Chondrocyte (in vitro differentiated cells): Measurements from ENCODE around the gene LRRC15. TPM values are rescaled to one million over a fixed set of nuclear protein-coding genes. Genes with fewer than 3 reads are reported as not detected.

Experiments
- DNase-seq: peaks from one replicate; pipeline ENCODE4 v3.0.0; 2021; ENCODE audit warnings: mixed read lengths, low spot score
- H3K27ac Mint-ChIP-seq: one replicate; pipeline ENCODE4 v1.8.0; 2021; ENCODE audit warnings: mild to moderate bottlenecking, moderate library complexity, mixed read lengths; ENCODE audit not compliant: unreplicated experiment
- H3K27me3 Mint-ChIP-seq: 2 replicates; pipeline ENCODE4 v1.8.0; 2021; ENCODE audit warnings: low read depth, mixed read lengths
- H3K36me3 Mint-ChIP-seq: 2 replicates; pipeline ENCODE4 v1.8.0; 2021; ENCODE audit warnings: low read depth, mixed read lengths
- H3K4me1 Mint-ChIP-seq: 2 replicates; pipeline ENCODE4 v1.8.0; 2021; ENCODE audit warnings: low read depth, mild to moderate bottlenecking, mixed read lengths
- H3K4me3 Mint-ChIP-seq: one replicate; pipeline ENCODE4 v1.8.0; 2021; ENCODE audit warnings: mild to moderate bottlenecking, moderate library complexity, mixed read lengths; ENCODE audit not compliant: unreplicated experiment
- H3K9me3 Mint-ChIP-seq: 2 replicates; pipeline ENCODE4 v1.8.0; 2021; ENCODE audit warnings: low read depth, mixed read lengths
- total RNA-seq: library from RNA; stranded (reverse); gene quantifications from 3 replicates; pipeline ENCODE4 v1.2.1, GENCODE V29; 2021
- TF ChIP-seq, protein P1 (sequence below): fragments of 200-600 bp; sonication (generic); IDR thresholded peaks from 2 replicates; pipeline ENCODE4 v1.5.0; 2021; ENCODE audit warnings: antibody characterized with exemption, mild to moderate bottlenecking, moderate library complexity

The LRRC15 gene
- total RNA-seq, 1 donor from 2014 or later, result 0.22 TPM

GRCh38 chr3:194365526-194365925, 4.0 kb downstream of the LRRC15 start:
- TF ChIP-seq, protein P1, sequence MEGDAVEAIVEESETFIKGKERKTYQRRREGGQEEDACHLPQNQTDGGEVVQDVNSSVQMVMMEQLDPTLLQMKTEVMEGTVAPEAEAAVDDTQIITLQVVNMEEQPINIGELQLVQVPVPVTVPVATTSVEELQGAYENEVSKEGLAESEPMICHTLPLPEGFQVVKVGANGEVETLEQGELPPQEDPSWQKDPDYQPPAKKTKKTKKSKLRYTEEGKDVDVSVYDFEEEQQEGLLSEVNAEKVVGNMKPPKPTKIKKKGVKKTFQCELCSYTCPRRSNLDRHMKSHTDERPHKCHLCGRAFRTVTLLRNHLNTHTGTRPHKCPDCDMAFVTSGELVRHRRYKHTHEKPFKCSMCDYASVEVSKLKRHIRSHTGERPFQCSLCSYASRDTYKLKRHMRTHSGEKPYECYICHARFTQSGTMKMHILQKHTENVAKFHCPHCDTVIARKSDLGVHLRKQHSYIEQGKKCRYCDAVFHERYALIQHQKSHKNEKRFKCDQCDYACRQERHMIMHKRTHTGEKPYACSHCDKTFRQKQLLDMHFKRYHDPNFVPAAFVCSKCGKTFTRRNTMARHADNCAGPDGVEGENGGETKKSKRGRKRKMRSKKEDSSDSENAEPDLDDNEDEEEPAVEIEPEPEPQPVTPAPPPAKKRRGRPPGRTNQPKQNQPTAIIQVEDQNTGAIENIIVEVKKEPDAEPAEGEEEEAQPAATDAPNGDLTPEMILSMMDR, result no peak
- Mint-ChIP-seq H3K36me3 (no peaks in the 10 kb centered on the region), H3K27ac (no peak overlapping the region), H3K4me1 (peaks cover 37% of the 10 kb centered on the region), H3K9me3 (no peaks in the 10 kb centered on the region), H3K27me3 (peaks cover 21% of the 10 kb centered on the region), H3K4me3 (no peak overlapping the region)
- no peak for DNase-seq

DNA sequence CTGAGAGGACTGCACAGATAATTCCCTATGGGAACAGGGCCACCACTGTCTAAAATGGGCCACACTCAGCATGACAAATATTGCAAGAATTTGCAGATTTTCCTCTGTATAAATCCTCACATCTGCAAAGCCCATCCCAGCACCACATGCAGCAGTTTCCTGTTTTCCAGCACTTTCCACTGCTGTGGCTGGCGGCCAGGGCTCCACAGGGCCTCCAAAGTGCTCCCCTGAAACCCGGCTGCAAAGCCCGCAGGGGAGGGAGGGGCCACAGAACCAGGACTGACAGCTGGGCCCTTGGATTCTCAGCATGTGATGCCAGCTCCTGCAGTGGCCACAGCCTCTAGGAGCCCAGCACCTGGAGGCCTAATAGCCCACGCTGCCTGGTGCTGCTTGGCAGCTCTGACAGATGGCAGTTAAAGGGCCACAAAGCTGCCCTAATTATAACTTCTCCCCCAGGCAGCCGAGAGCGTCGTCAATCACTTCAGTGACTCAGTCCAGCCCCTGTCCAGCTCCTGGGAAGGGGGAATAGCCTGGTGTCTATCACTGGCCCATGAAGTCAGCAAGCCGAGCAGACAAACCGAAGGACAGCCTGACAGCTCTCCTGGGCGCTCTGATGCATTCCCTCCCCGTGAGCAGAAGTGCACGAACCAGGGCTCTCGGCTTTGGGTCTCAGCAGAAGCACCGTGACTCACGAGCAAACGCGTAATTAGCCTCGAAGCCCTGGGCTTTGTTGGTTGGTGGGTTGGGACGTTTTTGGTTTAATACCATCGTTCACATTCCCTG, 4.7 kb downstream of the LRRC15 start:
- peak overlapping the region; percentile 45 for H3K27ac Mint-ChIP-seq
- H3K27me3 Mint-ChIP-seq, result peaks cover 21% of the 10 kb centered on the region
- H3K36me3 Mint-ChIP-seq, result no peaks in the 10 kb centered on the region
- peaks cover 35% of the 10 kb centered on the region for H3K4me1 Mint-ChIP-seq
- no peak overlapping the region for H3K4me3 Mint-ChIP-seq
- TF ChIP-seq, protein P1, result no peak
- no peaks in the 10 kb centered on the region for H3K9me3 Mint-ChIP-seq
- DNase-seq, result no peak

- peaks cover 30% of the 10 kb centered on the region for H3K4me1 Mint-ChIP-seq
- H3K36me3 Mint-ChIP-seq, result no peaks in the 10 kb centered on the region
- H3K27me3 Mint-ChIP-seq, result peaks cover 22% of the 10 kb centered on the region
- peak overlapping the region; percentile 45 for H3K27ac Mint-ChIP-seq
- no peak for DNase-seq
- H3K9me3 Mint-ChIP-seq, result no peaks in the 10 kb centered on the region
- TF ChIP-seq, protein P1, result no peak
- H3K4me3 Mint-ChIP-seq, result no peak overlapping the region
Measured at GRCh38 chr3:194364314-194364651, 5.3 kb downstream of the LRRC15 start.

DNA sequence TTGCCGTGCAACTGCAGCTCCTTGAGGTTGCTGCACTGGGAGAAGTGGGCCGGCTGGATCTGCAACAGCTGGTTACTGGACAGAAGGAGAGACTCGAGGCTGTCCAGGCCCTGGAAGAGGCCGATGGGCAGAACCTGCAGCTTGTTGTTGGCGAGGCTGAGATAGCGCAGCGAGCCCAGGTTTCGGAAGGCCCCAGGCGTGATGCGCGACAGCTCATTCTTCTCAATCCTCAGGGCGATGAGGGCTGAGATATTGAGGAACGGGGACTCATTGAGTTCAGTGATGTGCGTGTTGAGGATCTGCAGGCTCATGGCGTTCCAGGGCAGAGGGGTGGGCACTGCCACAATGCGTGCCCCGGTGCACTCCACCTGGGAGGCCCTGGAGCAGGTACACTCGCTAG, 9.0 kb downstream of the LRRC15 start:
- DNase-seq, result no peak
- Mint-ChIP-seq H3K27ac (no peak overlapping the region), H3K4me1 (peaks cover 16% of the 10 kb centered on the region), H3K4me3 (no peak overlapping the region), H3K27me3 (peaks cover 28% of the 10 kb centered on the region), H3K36me3 (no peaks in the 10 kb centered on the region), H3K9me3 (no peaks in the 10 kb centered on the region)
- TF ChIP-seq, protein P1, result no peak

- Mint-ChIP-seq H3K27me3 (peaks cover 28% of the 10 kb centered on the region), H3K4me3 (no peak overlapping the region), H3K4me1 (no peaks in the 10 kb centered on the region), H3K9me3 (no peaks in the 10 kb centered on the region), H3K27ac (no peak overlapping the region), H3K36me3 (no peaks in the 10 kb centered on the region)
- TF ChIP-seq, protein P1, result no peak
- DNase-seq, result no peak
Measured at GRCh38 chr3:194357681-194358080, 11.9 kb downstream of the LRRC15 start.
